Activated T-helper 17 cell treated with anti-CD3 and anti-CD28 coated beads, Interleukin-2, amount 50 U/mL, for 72 hours (primary cell): ENCODE data around the gene LSMEM2. TPM values are rescaled to one million over a fixed set of nuclear protein-coding genes. Genes with fewer than 3 reads are reported as not detected.

Source experiments
- ATAC-seq: fragments of 150-1000 bp; cut with Tn5 transposase; replicated peaks from 2 replicates; pipeline ENCODE4 v1.10.0; 2021; ENCODE audit warnings: mild to moderate bottlenecking, moderate library complexity
- H3K27ac Mint-ChIP-seq: one replicate; pipeline ENCODE4 v1.8.0; 2022; ENCODE audit warnings: mixed read lengths
- H3K27me3 Mint-ChIP-seq: one replicate; pipeline ENCODE4 v1.8.0; 2022; ENCODE audit warnings: mixed read lengths
- H3K36me3 Mint-ChIP-seq: one replicate; pipeline ENCODE4 v1.8.0; 2022; ENCODE audit warnings: low read depth, mild to moderate bottlenecking, mixed read lengths
- H3K4me1 Mint-ChIP-seq: one replicate; pipeline ENCODE4 v1.8.0; 2022; ENCODE audit warnings: mixed read lengths
- H3K4me3 Mint-ChIP-seq: one replicate; pipeline ENCODE4 v1.8.0; 2022; ENCODE audit warnings: mild to moderate bottlenecking, mixed read lengths
- H3K9me3 Mint-ChIP-seq: one replicate; pipeline ENCODE4 v1.8.0; 2022; ENCODE audit warnings: mixed read lengths
- total RNA-seq, 2 donors: library from RNA; stranded (reverse); gene quantifications; one replicate each; pipeline ENCODE4 v1.2.3, GENCODE V29; 2022

The LSMEM2 gene
- total RNA-seq, 2 donors from 2014 or later = 0.34 TPM; not detected in 1

DNA sequence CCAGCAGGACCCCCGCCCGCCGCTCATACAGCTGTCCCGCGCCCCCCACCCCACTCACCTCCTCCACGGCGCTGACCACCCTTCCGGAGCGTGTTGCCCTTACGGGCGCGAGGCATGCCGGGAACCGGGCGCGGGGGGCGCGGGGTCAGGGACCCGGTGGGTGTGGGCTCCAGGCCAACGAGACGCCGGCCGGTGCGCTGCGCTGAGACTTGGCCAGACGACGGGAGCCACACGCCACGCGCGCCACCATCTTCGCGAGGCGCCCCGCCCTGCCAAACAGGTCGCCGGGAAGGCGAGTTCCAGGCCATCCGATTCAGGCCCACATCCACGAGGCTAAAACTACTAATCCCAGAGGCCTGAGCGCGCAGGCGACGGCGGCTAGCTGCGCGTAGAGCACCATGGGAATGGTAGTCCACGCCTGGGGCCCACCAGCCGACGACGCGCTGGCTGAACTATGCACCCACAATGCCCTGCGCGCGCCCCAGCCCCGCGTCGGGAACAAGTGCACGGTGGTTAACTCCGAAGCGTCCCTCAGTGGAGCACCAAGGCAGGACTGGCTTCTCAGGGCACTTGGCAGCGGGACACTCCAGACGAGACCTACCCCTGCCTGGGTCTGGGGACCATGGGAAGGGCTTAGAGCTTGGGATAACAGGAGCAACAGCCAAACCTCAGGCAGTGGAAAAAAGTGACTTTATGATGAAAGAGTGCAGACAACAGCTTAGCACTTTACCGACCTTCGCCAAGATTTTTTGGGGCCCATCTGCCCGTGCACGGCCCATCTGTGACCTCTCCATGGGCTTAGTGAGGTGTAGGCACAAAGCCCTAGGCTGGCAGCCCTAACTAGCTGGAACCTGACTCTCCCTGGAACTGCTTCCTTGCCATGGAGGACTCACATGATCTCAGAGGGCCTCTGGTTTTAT, 13.5 kb downstream of the LSMEM2 start, which contains the start of gene IFRD2:
IFRD2 (minus strand) TSS at position 271 of the 920 bp plus-strand sequence; CDS start at position 116, 155 bp downstream.
- Mint-ChIP-seq H3K9me3 (no peaks in the 10 kb centered on the region), H3K4me1 (peaks cover 14% of the 10 kb centered on the region), H3K27me3 (no peaks in the 10 kb centered on the region), H3K36me3 (peaks cover 42% of the 10 kb centered on the region), H3K4me3 (peak within 1 kb of the TSS; percentile 89), H3K27ac (peak within 1 kb of the TSS; percentile 96)
- ATAC-seq = peak; percentile 99

DNA sequence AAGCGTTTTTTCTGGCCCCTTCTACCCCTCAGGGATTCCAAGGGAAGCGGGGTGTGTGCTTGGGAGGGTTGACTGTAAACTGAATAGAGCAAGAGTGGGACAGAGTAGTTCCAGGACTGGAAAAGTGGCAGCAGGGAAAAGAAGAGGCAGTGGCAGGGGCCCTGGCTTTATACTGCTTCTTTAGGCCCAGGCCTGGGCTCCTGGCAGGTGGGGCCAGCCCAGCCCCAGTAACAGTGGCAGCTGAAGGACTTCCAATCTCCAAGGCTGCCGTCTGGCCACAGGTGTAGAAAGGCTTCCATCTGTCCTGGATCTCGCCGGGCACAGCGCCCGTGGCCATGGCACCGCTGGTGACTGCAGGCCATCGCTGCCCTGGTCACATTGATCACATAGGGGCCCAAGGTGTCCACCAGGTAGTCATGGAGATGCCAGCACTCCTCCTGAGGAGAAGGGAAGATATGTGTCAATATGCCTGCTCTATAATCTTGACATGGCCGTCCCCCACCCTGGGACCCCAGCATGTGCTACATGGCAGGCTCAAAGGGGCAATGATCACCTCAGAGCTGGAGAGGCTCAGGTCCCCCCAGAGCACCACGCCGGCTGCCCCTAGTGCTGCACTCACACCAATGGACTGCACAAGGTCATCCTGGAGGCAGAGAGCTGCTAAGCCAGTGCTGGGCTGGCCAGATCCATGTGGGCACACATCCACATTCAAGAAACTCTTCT, 14.4 kb downstream of the LSMEM2 start:
- Mint-ChIP-seq H3K9me3 (no peaks in the 10 kb centered on the region), H3K4me3 (peak overlapping the region; percentile 89), H3K27me3 (no peaks in the 10 kb centered on the region), H3K36me3 (peaks cover 33% of the 10 kb centered on the region), H3K27ac (peak overlapping the region; percentile 90), H3K4me1 (peaks cover 14% of the 10 kb centered on the region)
- ATAC-seq = no peak

DNA sequence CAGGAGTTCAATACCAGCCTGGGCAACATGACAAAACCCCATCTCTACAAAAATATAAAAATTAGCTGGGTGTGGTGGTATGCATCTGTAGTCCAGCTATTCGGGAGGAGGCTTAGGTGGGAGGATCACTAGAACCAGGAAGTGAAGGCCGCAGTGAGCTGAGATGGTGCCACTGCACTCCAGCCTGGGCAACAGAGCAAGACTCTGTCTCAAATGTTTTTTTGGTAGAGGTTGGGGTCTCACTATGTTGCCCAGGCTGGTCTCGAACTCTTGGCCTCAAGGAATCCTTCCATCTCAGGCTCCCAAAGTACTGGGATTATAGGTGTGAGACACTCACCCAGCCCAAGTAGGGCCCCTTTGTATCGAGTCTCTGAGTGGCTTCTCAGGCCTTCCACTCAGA, 15.2 kb downstream of the LSMEM2 start:
- Mint-ChIP-seq H3K4me3 (peak overlapping the region; percentile 89), H3K27ac (no peak overlapping the region), H3K4me1 (peaks cover 14% of the 10 kb centered on the region), H3K36me3 (peaks cover 25% of the 10 kb centered on the region), H3K27me3 (no peaks in the 10 kb centered on the region), H3K9me3 (no peaks in the 10 kb centered on the region)
- no peak for ATAC-seq

DNA sequence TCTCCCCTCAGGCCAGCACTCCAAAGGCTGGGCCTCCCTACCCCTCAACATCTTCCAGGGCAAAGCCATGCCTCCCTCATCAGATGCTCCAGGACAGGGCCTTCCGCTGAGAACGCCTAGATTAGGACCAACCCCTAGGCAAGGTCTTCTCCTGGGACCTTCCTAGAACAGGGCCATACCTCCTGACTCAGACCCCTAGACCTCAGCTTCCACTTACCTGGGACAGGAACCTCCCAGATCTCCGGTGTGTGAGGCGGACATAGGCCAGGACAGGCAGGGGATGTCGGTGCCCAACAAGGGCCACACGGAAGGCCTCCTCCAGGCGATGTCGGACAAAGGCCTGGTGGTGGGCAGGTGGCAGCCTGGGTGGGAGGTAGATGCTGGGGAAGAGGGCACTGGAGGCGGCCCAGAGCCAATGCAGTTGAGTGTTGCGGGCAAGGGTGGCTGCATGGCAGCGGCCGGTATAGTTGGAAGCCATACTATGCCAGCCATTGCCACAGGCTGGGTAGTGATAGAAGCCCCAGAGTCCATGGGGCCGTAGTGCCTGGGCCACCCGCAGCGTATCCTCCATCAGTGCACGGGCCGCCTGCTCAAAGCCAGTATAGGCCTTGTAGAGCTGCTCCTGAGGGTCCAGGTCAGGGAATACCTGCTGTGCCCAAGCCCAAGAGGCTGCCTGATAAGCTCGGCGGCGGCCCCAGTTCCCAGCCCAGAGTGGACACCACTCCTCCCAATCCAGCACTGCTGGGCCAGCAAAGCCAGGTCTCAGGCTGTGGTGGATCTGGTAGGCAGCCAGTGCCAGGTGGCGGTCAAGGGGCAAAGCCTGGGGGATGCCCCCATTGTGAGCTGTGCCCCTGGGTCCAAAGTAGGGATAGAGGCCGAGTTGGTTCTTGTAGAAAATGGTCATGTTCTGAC, 15.9 kb downstream of the LSMEM2 start:
- H3K4me3 Mint-ChIP-seq = no peak overlapping the region
- no peak overlapping the region for H3K27ac Mint-ChIP-seq
- H3K4me1 Mint-ChIP-seq = peaks cover 14% of the 10 kb centered on the region
- no peak for ATAC-seq
- H3K27me3 Mint-ChIP-seq = no peaks in the 10 kb centered on the region
- H3K9me3 Mint-ChIP-seq = no peaks in the 10 kb centered on the region
- H3K36me3 Mint-ChIP-seq = peaks cover 18% of the 10 kb centered on the region

GRCh38 chr3:50295553-50296431, 16.9 kb downstream of the LSMEM2 start:
- Mint-ChIP-seq H3K36me3 (peaks cover 10% of the 10 kb centered on the region), H3K4me3 (no peak overlapping the region), H3K4me1 (peaks cover 22% of the 10 kb centered on the region), H3K9me3 (no peaks in the 10 kb centered on the region), H3K27me3 (no peaks in the 10 kb centered on the region), H3K27ac (no peak overlapping the region)
- ATAC-seq = no peak

- H3K4me3 Mint-ChIP-seq = peak overlapping the region; percentile 98
- H3K9me3 Mint-ChIP-seq = no peaks in the 10 kb centered on the region
- H3K36me3 Mint-ChIP-seq = no peaks in the 10 kb centered on the region
- H3K27ac Mint-ChIP-seq = no peak overlapping the region
- H3K4me1 Mint-ChIP-seq = peaks cover 16% of the 10 kb centered on the region
- no peaks in the 10 kb centered on the region for H3K27me3 Mint-ChIP-seq
- ATAC-seq = no peak
These were observed 18.0 kb downstream of the LSMEM2 start for GRCh38 chr3:50296721-50297383.

GRCh38 chr3:50297384-50297775, 18.5 kb downstream of the LSMEM2 start:
- Mint-ChIP-seq H3K27me3 (no peaks in the 10 kb centered on the region), H3K9me3 (no peaks in the 10 kb centered on the region), H3K36me3 (no peaks in the 10 kb centered on the region), H3K4me1 (peaks cover 15% of the 10 kb centered on the region), H3K27ac (no peak overlapping the region), H3K4me3 (peak overlapping the region; percentile 98)
- no peak for ATAC-seq

- Mint-ChIP-seq H3K36me3 (no peaks in the 10 kb centered on the region), H3K27ac (peak overlapping the region; percentile 94), H3K4me3 (peak overlapping the region; percentile 98), H3K9me3 (no peaks in the 10 kb centered on the region), H3K27me3 (no peaks in the 10 kb centered on the region), H3K4me1 (peaks cover 8% of the 10 kb centered on the region)
- no peak for ATAC-seq
These were observed 19.2 kb downstream of the LSMEM2 start for GRCh38 chr3:50297896-50298725.

DNA sequence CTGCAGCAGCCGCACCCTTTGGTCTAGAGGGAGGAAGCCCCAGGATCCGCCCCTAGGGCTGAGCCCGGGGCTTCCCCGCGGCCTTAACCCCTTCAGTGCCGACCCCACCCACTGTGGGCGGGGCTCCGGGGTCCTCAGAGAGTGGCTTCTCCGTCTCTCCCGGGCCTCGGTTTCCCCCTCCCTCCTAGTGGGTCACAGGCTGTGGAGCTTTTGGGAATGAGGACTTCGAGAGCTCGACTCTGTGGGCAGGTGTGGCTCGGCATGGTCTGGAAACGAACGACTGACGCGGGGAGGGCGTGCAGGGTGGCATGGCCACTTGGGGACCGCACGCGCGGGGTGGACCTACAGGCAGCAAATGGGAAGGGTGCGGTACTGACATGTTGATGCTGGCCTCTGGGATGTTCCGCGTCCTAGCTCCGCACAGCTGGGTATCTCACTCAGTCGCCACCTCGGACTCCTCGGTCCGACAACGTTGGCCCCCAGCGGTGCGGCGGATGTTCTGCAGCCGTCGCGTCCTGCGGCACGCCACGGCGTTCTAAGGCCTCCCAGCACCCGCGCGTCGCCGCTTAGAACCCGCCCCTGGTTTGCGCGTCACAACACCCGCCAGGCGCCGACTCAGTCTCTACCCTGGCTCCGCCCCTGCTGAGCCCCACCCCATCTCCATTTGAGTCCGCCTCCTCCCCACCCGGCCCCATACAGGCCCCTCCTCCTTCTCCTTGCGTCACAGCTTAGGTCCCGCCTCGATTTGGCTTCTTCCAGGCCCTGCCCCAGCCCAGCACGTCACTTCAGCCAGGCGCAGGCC, 20.1 kb downstream of the LSMEM2 start, which contains the start of the genes HYAL3 and NAA80:
HYAL3 (minus strand) TSS at position 570 of the 802 bp plus-strand sequence. CDS start 3,803 bp downstream, outside the sequence.
NAA80 (minus strand) TSS at position 570 of the 802 bp plus-strand sequence. CDS start 1,942 bp downstream, outside the sequence.
- Mint-ChIP-seq H3K4me3 (peak within 1 kb of the TSS; percentile 98), H3K27me3 (no peaks in the 10 kb centered on the region), H3K4me1 (peaks cover 8% of the 10 kb centered on the region), H3K27ac (peak within 1 kb of the TSS; percentile 94), H3K36me3 (no peaks in the 10 kb centered on the region), H3K9me3 (no peaks in the 10 kb centered on the region)
- peak; percentile 90 for ATAC-seq

GRCh38 chr3:50299638-50299928, 20.7 kb downstream of the LSMEM2 start:
- ATAC-seq = no peak
- Mint-ChIP-seq H3K4me3 (peak overlapping the region; percentile 98), H3K4me1 (peaks cover 8% of the 10 kb centered on the region), H3K9me3 (no peaks in the 10 kb centered on the region), H3K27me3 (no peaks in the 10 kb centered on the region), H3K36me3 (no peaks in the 10 kb centered on the region), H3K27ac (peak overlapping the region; percentile 94)

GRCh38 chr3:50299929-50300680, 21.2 kb downstream of the LSMEM2 start:
- Mint-ChIP-seq H3K36me3 (no peaks in the 10 kb centered on the region), H3K27me3 (no peaks in the 10 kb centered on the region), H3K4me1 (peaks cover 8% of the 10 kb centered on the region), H3K27ac (peak overlapping the region; percentile 94), H3K4me3 (peak overlapping the region; percentile 98), H3K9me3 (no peaks in the 10 kb centered on the region)
- ATAC-seq = peak; percentile 38
